EH (cell line): ENCODE data around the gene C6orf136.

Experiments
- DNase-seq: peaks from one replicate; pipeline ENCODE4 v3.0.0-alpha.2; 2015; ENCODE audit warnings: low read depth

Gene C6orf136

GRCh38 chr6:30686908-30687658, 40.1 kb downstream of the C6orf136 start:
- DNase-seq, result peak; percentile 97

DNA sequence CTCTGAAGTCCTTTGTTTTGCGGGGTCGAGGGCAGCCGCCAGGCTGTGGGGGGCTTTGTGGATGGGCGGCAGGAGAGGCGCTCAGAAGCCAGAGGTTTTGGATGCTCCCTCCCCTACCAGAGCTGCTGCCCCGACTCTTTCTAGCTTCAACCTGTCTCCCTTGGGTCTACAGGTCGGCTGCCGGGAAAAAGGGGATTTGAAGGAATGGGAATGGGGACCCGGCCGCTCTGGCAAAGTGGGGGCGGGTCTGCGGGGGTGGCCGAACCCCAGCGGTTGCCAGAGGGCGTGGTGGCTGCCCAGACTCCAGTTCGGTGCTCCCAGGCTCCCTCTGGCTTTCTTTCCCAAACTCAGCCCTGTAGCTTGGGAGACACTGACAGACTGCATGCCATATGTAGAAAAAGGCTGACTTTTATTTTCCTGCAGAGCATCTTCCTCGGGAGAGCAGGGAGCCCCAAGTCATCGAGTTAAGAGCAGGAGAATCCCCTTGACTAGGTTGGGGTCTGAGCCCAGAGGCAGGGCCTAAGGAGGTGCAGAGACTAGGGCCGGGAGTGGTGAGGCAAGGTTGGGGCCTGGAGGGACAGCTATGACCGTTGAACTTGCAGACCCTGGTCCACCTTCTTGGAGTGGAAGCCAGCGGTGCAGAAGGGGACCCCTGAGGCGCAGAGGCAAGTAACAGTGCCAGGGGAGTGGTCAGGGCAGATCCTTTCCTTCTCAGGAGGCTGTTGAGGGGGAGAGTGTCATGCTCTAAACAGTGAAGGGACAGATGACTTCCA, 40.9 kb downstream of the C6orf136 start:
- peak; percentile 55 for DNase-seq

DNA sequence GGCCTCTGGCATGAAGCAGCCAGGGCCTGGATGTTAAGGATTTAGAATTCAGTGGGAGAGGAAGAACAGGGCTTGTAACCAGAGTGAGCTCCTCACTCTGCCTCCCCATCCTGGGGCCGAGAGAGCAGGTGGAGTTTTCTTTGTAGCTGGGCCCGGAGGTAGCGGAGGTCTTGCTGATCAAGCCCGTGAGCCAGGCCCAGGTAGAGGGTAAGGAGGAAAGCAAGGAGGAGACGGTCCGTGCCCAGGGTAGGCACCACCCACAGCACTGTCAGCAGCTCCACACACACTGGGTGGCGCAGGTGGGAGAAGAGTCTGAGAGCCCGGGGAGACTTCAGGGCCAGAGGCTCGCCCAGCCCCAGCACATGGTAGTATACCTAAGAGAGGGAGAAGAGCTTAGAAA, 41.6 kb downstream of the C6orf136 start:
- DNase-seq, result no peak

DNA sequence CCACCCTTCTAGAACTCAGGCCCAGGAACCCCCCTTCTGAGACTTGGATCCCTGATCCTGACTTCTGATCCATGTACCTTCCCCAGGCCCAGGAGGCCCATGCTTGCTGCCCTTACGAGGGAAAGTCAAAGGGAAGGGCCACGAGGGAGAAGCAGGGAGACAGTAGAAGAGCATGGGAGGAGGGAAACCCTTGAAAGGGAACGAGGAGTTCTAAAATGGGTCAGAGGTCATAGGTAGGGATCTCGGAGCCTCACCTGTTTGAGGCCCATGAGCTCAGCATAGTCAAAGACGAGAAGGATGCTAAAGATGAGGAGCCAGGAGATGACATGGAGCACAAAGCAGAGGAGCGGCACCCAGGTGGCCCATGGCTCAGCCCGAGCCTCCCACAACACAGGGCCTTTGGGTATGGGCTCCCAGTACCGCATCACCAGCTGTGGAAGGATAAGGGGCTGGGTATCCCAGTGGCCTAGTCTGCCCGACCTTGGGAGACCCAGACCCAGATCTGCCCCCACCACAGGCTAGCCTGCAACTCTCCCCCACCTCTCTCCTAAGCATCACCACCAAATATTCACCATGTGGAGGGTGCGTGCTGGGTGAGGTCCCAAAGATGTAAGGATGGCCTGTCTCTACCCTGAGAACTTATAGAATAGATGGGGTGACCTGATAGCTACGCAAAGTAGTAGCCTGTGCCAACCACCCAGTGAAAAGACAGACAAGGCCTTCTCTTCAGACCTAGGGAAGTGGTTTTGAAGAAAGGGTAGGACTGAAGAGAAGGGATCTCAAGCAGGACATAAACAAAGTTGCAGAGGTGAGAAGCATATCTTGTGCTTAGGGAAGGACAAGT, 42.3 kb downstream of the C6orf136 start:
- DNase-seq, result no peak

GRCh38 chr6:30689985-30690384, 43.1 kb downstream of the C6orf136 start:
- DNase-seq, result no peak

DNA sequence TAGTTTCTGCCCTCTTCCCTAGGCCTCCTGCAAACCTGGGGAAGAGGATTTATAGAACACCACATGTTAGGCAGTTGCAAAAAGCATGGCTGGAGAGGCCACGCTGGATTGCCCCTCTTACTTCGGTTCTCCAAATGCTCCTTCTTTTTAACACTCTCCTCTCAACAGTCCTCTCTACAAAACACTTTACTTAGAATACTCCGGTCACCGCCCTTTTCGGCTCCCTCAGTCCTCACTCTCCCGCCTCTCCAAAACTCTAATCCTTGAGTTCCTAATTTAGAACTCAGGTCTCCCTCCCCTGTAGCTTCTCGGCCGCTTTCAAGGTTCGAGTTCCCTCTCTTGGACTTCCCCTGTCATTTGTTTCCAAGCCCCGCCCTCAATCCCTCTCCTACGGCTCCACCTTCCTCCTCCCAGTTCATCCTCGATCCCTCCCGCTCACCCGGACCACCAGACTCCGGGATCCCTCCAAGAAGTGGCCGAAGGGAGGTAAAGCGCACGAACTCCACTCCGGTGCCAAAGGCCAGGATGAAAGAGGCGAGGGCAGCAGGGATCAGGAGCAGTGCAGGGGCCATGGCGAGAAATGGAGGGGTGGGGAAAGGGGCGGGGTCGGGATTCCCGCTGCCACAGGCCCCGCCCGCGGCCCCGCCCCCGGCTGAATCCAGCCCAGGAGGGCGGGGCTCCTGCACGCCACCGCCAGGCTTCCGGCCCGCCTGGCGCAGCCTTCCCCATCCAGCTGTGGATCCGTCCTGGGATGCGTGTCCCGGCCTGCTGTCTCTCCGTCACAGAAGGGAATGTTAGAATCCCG, 43.7 kb downstream of the C6orf136 start, which contains the start of gene NRM:
Gene NRM (minus strand): TSS at position 582 of the 805 bp plus-strand sequence. CDS start 10 bp downstream, at position 572.
- DNase-seq, result peak; percentile 91

- no peak for DNase-seq
These were observed 44.4 kb downstream of the C6orf136 start for GRCh38 chr6:30691208-30691847.

DNA sequence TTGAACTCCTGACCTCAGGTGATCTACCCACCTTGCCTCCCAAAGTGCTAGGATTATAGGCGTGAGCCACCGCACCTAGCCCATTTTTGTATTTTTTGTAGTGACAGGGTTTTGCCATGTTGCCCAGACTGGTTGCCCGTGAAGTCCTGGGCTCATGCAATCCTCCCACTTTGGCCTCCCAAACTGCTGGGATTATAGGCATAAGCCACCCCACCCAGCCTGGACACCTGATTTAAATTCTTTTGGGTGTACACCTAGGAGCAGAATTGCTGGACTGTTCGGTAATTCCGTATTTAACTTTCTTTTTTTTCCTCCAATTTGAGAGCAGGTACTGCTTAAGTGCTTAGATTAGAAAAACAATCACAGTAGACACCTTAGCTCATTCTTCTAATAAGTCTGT, 49.5 kb downstream of the C6orf136 start:
- DNase-seq, result no peak

DNA sequence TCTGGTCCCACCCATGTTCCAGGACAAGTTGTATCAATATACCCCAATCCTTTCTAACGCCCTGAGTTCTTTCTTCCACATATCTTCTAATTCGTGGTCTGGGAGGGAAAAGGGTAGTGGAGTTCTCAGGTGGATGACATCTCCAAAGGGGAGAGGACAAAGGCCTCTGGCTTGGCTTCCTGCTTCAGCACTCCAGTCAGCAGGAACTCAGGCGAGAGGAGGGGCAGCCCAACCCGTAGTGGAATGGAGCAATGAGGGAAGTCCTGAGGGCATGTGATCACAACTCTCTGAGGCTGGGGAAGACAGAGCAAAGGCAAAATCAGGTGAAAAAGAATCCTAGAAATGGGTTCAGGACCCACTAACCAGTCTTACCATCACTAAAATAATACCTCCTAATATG, 53.4 kb downstream of the C6orf136 start:
- DNase-seq, result no peak
